HG02610 (cell line): ENCODE data around the gene TMEM273.

Source experiments
- ATAC-seq: cut with Tn5 transposase; IDR thresholded peaks from one replicate; pipeline ENCODE4 v1.9.1; 2021; ENCODE audit warnings: mild to moderate bottlenecking, moderate library complexity; ENCODE audit not compliant: unreplicated experiment

TMEM273 gene

GRCh38 chr10:49187950-49188761 is at the start of gene TMEM273:
Gene TMEM273 (minus strand): TSS chr10:49188391. CDS start chr10:49188336, 55 bp downstream.
- ATAC-seq = peak; percentile 74

GRCh38 chr10:49237985-49238384 is 49.8 kb upstream of the TMEM273 start:
- ATAC-seq = no peak

GRCh38 chr10:49235392-49235791 is 47.2 kb upstream of the TMEM273 start:
- ATAC-seq = no peak

GRCh38 chr10:49231086-49231820 is 43.1 kb upstream of the TMEM273 start:
- no peak for ATAC-seq

- ATAC-seq = no peak
Observed at GRCh38 chr10:49230004-49230403, 41.8 kb upstream of the TMEM273 start.

- no peak for ATAC-seq
Observed at GRCh38 chr10:49228677-49229076, 40.5 kb upstream of the TMEM273 start.

- no peak for ATAC-seq
Observed at GRCh38 chr10:49227406-49227805, 39.2 kb upstream of the TMEM273 start.

GRCh38 chr10:49226594-49226993 is 38.4 kb upstream of the TMEM273 start:
- ATAC-seq = no peak

- ATAC-seq = no peak
Observed at GRCh38 chr10:49225218-49225876, 37.2 kb upstream of the TMEM273 start.

- no peak for ATAC-seq
Observed at GRCh38 chr10:49223205-49223604, 35.0 kb upstream of the TMEM273 start.

GRCh38 chr10:49222170-49222569 is 34.0 kb upstream of the TMEM273 start:
- ATAC-seq = no peak

- ATAC-seq = no peak
Observed at GRCh38 chr10:49220679-49221078, 32.5 kb upstream of the TMEM273 start.

GRCh38 chr10:49220031-49220430 is 31.8 kb upstream of the TMEM273 start:
- ATAC-seq = no peak

GRCh38 chr10:49219248-49219647 is 31.1 kb upstream of the TMEM273 start:
- no peak for ATAC-seq

GRCh38 chr10:49218480-49218879 is 30.3 kb upstream of the TMEM273 start:
- ATAC-seq = no peak

GRCh38 chr10:49217645-49218044 is 29.5 kb upstream of the TMEM273 start:
- no peak for ATAC-seq

GRCh38 chr10:49213211-49213610 is 25.0 kb upstream of the TMEM273 start:
- no peak for ATAC-seq

- ATAC-seq = no peak
Observed at GRCh38 chr10:49212783-49213182, 24.6 kb upstream of the TMEM273 start.

- ATAC-seq = no peak
Observed at GRCh38 chr10:49212076-49212475, 23.9 kb upstream of the TMEM273 start.

GRCh38 chr10:49208996-49209395 is 20.8 kb upstream of the TMEM273 start:
- no peak for ATAC-seq

- no peak for ATAC-seq
Observed at GRCh38 chr10:49207936-49208487, 19.8 kb upstream of the TMEM273 start.
